Limb (tissue), 2 donors: ENCODE results near the gene MAPT.
"Not testable (repeated sequence)": the region's sequence is repeated elsewhere in the genome, so short reads cannot be mapped to it uniquely, and the experiment has no call there.

Experiments
- DNase-seq, 2 donors: peaks; one replicate each; pipeline ENCODE4 v3.0.0-alpha.2; 2016; ENCODE audit errors: extremely low spot score in 2 of 2

MAPT gene

DNA sequence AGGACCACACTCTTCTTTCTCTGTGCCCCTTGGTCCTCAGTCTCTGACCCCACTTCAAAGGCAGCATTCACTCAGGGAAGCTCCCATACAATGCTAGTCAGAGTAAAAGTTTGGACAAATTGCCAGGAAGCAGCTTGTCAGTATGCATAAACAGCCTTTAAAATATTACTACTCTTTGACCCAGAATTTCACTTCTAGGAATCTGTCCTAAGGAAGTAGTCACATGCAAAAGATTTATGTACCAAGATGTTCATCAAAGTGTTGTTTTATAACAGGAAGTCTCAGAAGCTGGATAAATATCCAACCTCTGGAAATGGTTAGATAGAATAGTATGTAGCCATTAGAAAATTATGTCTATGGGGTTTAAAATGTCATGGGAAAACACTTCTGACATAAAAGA is 31.0 kb downstream of the MAPT start:
- no peak for DNase-seq

DNA sequence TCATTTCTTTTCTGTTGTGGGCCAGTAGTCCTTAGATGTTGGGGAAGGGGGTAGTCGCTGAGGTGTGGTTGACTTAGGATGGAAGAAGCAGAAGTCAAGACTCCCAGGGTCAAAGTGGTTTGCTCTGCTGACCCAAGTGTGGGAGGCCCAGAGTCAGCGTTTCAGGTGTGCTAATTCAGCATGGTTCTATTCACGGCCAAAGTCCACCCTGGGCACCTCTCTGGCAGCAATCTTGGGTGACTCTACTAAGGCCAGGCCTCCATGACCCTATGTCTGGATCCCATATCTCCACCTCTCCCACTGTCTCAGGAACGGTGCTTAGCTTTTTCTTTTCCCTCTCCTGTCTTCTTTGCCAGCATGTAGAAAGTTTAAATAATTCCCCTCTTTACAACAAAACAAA is 32.9 kb downstream of the MAPT start:
- no peak for DNase-seq

DNA sequence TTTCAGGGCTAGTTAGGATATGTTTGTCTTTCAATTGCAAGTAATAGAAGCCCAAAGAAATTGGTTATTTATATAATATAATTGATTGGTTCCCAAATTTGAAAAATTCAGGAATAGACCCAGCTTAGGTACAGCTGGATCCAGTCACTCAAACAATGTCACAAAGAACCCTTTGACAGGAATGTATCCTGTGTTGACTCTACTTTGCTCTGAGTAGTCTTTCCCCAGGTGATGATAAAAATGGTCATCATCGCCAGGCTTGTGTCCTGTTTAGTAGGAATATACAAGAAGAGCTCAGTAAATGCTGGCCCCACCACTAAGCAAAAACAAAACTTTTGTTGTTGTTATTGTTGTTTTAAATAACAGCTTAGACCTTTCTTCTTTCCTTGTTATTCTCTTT is 35.0 kb downstream of the MAPT start:
- DNase-seq: no peak

DNA sequence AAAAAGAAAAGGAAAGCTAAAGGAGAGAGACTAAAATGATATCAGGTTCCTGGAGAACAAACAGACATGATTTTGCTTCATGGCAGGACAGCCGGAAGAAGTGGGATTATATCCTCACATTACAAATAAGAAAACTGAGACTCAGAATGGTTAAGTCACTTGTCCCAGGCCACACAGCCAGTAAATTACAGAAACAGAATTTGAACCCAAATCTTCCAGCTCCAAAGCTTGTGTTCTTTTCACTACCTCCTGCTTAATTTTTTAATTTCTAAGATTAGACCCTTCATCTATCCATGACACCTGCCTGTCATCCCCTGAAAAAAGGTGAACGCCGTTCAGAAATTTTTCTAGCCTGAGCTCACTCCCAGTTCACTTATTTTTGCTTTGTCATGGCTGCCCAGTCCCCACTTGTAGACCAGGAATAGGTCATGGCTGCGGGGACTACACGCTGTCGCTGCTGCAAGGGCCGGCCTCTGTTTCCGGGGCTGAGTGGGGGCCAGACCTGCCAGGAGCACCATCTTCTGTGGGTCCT is 36.1 kb downstream of the MAPT start:
- no peak for DNase-seq

DNA sequence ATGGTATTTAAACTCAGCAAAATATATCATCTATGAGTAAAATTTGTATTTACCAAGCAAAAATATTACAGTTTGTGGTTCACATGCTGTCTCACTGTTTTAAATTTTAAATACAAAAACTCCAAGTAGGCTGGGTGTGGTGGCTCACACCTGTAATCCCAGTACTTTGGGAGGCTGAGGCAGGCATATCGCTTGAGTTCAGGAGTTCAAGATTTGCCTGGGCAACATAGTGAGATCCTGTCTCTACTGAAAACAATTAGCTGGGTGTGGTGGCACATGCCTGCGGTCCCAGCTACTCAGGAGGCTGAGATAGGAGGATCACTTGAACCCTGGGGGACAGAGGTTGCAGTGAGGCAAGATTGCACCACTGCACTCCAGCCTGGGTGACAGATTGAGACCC is 37.3 kb downstream of the MAPT start:
- DNase-seq: no peak

DNA sequence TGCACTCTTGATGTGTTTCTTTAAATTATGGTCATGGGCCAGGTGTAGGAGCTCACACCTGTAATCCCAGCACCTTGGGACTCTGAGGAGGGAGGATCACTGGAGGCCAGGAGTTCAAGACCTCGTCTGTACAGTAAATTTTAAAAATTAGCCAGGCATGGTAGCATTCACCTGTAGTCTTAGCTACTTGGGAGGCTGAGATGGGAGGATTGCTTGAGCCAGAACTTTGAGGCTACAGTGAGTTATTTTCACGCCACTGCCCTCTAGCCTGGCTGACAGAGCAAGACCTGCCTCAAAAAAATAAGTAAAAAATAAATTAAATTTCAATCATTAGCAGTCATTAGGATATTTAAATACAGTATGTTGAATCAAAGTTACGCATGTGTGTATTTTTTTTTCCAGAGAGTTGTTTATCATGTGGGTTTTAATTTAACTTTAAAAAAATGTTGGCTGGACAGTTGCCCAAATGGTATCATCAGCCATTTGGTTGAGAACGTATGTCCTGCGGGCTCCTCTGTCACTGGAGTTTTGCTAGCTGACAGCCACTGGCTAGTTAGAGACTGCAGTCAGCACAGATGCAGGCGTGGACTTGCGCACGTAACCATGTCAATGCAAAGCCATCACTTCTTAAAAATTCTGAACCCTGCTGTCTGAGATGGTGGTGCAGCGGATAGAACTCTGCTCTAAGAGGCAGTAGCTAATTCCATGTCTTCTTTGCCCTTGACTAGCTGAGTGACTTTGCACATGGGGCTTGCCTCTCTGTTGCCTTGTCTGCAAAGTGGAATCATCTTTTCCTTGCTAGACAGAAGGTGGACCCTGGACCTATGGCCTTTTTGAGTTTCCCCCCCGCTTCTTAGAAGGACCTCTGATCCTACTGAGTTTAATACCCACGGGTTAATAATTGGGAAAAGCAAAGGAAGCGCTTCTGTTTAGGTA is 40.0 kb downstream of the MAPT start:
- DNase-seq: no peak

DNA sequence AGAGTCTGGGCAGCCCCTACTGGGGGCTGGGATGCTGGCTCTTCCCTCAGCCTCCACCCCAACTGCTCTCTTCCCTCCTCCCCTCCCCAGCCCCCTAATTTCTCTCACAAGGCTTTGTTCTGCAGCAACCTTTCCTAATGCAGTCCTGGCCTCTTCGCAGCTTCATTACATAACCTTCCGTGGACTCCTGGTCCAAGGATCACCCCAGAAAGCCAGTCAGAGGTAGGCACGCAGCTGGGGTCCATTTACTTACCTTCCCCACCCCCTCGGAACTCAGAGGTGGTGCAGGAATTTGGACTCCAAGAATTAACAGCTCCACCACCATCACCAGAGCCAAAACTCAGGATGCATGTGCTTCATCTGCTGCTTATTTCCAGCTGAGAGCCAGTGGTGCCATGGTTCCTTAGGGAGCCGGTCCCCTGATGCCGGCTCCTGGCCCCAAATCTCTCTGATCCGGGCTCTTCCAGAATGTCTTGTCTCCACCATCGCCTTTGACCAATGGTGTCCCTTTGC is 40.9 kb downstream of the MAPT start:
- DNase-seq: no peak

DNA sequence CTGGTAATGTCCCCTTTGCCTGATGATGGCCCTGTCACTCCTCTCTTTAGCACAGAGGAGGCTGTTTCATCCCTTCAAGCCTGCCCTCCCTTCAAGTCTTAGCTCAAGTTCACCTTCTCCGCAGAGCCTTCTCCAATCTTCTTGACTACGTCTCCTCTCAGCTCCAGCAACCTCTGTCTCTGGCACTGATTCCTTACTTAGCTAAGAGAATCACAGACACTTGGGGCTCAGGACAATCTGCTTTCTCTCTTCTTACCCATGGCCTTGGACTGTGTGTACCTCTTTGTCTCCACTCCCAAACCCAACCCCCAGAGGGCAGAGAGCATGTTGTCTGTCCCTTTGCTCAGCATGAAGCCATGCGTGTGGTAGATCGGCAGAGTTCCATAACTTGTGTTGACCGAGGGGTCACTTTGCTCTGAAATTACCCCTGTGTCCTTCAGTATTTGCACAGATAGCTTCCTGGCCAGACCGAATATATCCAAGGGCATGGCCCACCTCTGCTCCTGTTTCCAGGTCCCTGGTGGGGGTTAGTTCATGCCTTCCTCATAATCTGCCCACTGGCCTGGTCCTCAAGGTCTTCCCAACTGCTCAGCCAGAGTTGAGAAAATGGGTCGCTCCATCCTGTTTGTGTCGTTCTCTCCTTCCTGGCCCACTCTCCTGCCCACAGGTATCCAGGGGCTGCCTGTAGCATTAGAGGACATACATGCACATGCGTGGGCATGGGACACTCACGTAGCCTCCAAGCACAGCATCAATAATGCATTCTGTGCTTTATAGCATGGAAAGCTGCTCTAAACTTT is 41.6 kb downstream of the MAPT start:
- no peak for DNase-seq

DNA sequence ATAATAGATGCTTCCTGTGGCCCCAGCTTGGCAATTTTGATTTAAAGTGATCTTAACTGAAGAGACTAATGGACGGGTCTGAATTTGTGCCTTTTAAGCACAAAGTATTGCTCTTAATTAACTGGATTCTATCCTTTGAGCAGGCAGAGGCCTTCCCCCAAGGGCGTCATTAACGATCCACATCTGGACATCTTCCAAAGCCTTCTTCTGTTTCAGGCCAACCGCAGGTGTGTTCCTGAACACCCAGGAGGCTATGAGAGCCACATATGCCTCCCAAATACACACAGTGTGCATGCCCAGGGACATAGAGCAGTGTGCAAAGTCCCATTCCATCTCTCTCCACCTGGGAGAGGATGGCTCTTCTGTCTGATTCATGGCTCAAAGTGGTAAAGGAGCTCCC is 42.3 kb downstream of the MAPT start:
- no peak for DNase-seq

DNA sequence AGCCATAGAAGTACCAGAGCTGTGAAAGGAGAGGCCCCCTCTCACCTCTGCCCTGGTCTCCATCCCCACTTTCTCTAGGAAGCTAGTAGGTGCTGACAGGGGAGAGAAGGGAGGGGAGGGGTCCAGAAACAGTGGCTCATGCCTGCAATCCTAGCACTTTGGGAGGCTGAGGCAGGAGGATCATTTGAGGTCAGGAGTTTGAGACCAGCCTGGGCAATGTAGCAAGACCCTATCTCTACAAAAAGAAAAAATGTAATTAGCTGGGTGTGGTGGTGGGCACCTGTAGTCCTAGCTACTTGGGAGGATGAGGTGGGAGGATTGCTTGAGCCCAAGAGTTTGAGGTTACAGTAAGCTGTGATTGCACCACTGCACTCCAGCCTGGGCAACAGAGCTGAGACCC is 42.8 kb downstream of the MAPT start:
- not testable (repeated sequence) for DNase-seq

DNA sequence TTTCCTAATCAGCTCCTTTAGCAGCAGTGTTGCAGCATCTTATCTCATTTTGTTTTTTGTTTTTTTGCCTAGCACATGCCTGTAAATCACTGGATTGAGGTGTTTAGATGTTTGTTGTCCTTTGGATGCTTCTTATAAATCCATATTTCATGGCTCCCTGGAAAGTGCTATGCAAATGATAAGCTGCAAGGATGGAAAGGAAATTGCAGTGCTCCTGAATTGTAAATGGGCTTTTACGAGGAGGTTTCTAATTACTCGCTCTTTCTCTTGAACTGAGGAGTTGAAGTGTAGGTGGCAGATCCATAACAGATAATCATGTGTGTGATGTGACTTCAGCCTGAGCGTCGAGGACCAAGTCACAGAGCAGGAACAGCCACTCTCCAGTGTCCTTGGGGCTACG is 45.0 kb downstream of the MAPT start:
- DNase-seq: no peak

DNA sequence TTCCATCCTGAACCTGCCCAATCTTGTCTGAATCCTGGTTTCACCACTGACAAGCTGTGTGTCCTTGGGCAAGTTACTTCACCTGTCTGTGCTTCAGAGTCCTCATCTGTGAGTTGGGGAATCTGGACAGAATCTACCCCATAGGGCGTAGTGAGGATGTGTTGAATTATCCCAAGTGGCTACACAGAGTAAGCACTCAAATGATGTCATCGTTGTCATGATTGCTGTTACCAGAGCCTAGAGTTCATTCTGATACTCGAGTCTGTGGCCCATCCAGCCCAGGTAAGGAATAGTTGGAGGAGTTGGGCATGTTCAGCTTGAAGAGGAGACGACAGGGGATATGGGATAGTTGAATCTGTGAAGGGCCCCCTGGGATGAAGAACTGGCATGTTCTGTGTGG is 45.9 kb downstream of the MAPT start:
- no peak for DNase-seq

DNA sequence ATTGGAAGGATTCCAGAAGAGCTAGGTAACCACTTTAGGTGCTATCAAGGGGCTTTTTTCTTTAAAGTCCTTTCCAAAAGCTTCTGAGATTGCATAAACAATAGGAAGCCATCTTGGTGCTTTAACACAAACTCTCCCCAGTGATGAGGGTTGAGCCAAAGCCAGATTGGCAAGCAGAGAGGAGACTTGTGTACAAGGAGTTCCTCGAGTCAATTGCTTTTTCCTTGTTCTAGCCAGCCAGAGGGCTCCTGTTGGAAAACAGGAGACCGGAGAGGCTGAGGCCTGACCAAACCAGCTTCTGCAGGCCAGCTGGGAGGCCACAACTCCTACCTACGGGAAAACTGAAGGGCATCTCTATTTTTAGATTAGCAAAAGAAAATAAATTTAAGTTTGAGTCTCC is 46.5 kb downstream of the MAPT start:
- DNase-seq: no peak

DNA sequence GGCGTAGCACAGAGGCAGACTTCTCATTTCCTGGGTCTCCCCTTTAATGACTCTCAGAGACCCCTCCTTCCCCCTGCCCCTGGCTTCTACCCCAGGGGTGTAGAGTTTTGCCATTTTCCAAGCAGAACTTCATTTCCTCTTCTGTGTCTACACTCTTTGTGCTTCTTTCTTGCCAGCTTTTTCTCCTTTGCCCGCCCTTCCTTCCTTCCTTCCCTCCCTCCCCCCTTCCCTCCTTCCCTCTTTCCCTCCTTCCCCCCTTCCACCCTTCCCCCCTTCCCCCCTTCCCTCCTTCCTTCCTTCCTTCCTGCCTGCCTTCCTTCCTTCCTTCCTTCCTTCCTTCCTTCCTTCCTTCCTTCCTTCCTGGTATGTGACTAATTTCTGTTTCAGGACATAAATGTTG is 47.0 kb downstream of the MAPT start:
- no peak for DNase-seq

DNA sequence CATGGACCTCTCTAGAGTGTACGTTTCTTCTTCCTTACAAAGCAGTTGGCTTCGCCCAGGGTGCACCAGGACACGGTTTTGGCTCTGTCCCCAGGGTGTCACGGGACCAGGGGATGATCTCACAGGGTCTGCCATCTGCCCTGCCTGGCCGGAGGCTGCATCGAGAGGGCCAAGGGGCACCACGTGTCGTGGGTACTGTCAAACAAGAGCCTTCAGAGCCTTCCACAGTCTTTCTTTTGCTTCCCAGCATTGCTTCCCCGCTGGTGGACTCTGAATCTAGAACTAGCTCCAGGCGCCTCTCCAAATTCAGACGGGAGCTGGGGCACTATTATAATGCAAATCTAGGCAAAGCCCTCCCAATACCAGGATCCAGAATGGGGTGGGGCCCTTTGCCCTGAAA is 47.9 kb downstream of the MAPT start:
- no peak for DNase-seq

DNA sequence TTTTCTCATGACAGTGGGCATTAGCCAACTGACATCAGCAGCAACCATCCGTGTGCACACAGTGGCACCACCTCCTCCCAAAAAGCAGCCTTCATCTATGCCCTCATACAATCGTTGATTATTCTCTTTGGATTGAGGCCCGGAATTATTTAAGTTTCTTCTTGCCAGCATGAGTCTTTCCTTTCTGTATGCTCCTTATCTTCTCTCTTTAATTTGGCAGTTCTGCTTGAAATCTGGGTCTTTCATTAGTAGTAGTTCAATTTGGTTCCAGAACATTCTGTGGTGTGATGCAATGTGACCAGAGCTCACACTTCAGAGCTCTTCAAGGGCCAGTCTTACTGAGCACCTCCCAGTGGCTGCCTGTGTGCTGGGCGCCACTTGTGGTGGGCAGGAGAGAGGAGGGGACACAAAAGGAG is 52.5 kb downstream of the MAPT start:
- no peak for DNase-seq

DNA sequence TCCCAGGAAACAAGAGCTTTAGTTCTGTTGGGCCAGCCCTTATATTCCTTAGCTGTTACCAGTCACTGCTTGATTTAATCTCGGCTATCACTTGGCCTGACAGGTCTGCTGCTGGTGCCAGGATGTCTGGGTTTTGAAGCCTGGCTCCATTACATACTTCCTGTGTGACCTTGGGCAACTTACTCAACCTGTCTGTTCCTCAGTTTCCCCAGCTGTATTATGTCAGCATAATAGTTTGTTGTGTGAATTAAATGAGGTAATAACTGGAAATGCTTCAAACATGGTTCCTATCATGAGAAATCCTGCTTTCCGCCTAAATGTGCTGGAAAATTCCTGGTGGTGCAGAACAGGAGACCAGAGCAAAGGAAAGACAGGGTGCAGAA is 54.1 kb downstream of the MAPT start:
- no peak for DNase-seq

DNA sequence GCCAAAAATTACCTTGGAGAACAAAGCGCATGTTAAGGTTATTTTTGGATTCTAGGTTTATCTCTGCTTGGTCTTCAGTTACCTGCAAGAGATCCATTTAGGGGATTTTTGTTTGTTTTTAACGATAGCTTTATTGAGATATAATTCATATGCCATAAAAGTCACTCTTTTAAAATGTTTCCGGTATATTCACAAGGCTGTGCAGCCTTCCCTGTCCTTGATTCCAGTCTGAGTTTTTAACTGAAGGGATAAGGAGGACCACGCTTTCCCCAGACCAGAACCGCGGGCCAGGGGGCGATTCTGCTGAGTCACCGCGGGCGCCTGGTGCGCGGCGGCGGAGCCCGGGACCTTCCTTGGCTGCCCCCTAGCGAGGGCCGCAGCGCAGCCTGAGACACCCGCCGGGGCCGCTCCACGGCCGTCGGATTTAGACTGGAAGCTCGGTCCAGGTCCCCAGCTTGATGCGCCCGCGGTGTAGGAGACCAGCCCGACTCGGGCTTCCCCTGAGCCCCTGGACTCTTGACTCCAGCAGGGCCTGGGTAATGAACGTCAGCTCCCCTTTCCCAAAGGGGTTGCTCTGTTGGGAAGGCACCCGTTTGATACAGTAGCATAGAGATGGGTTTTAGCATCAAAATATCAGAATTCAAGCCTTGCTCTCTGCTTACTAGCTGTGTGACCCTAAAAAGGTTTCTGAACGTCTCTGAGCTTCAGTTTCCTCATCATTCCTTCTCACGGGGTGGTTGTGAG is 54.7 kb downstream of the MAPT start:
- DNase-seq: peak; percentile 32 to 70

DNA sequence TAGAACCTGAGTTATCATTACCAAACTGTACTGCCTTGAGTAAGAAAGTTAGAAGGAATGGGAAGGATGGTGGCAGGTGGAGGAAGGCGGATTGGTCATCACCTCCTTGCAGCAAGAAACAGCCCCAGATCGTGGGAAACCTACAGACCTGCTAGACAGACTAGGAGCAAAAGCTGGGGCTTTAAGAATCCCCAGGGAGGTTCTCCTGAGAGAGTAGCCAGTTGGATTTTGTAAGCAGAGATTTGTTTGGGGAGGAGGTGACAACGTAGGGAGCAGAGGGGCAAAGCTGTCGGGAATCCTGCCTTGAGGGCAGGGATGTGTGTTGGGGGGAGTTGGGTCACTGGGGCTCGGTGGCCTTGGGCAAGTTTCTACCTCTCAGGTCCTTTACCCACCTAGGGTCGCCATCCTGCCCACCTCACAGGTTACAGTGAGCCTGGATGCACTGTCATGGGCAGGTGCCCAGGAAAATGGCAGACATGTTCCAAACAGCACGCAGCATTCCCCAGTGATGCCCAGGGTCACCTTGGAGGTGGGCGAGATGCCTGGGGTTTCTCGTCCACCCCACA is 55.5 kb downstream of the MAPT start:
- no peak for DNase-seq

DNA sequence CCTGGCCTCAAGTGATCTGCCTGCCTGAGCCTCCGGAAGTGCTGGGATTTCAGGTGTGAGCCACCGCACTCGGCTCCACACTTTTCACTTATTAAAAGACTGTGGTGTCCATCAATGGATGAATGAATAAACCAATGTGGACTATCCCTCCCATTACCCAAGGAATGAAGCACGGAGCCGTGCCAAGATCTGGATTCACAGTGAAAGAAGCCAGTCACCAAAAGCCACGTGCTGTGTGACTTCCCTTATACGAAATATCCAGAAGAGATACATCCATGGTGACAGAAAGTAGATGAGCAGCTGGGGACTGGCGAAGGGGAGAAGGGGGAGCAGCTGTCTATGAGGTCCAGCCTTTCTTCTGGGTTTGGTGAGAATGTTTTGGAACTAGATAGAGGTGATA is 56.5 kb downstream of the MAPT start:
- DNase-seq: no peak

DNA sequence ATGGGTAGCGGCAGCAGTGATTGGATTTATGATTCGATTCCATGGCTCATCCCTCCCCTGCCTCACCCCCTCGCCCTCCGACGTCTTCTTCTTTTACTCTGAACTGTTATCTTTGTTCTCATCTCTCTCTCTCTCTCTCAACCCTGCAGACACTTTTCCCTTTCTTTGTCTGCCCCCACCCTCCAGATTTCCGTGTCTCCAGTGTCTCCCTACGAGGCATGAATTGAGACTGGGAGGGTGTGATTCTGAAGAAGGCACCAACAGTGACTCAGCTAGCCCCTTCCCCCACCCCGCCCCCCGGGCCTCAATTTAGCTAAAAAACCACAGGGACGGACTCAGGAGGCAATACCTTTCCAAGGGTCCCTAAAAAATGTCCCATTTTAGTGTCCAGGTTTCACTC is 57.0 kb downstream of the MAPT start:
- DNase-seq: no peak
